Measurements from ENCODE around the gene PTPN13.

- TF ChIP-seq, protein P1, sequence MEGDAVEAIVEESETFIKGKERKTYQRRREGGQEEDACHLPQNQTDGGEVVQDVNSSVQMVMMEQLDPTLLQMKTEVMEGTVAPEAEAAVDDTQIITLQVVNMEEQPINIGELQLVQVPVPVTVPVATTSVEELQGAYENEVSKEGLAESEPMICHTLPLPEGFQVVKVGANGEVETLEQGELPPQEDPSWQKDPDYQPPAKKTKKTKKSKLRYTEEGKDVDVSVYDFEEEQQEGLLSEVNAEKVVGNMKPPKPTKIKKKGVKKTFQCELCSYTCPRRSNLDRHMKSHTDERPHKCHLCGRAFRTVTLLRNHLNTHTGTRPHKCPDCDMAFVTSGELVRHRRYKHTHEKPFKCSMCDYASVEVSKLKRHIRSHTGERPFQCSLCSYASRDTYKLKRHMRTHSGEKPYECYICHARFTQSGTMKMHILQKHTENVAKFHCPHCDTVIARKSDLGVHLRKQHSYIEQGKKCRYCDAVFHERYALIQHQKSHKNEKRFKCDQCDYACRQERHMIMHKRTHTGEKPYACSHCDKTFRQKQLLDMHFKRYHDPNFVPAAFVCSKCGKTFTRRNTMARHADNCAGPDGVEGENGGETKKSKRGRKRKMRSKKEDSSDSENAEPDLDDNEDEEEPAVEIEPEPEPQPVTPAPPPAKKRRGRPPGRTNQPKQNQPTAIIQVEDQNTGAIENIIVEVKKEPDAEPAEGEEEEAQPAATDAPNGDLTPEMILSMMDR (IDR thresholded peaks at IDR 0.05; ENCODE audit: low read depth, low read length, poor library complexity, severe bottlenecking), result no peak
- TF ChIP-seq EZH2phosphoT487 (IDR thresholded peaks at IDR 0.05; ENCODE audit: borderline replicate concordance, low read length), result no peak
Measured at GRCh38 chr4:86631166-86631565, 37.1 kb downstream of the PTPN13 start.

Data from DOHH2 (cell line).